ENCODE measurements around the gene TSPAN33. TPM values are rescaled to one million over a fixed set of nuclear protein-coding genes. Genes with fewer than 3 reads are reported as not detected.
"Not testable (repeated sequence)": the region's sequence is repeated elsewhere in the genome, so short reads cannot be mapped to it uniquely, and the experiment has no call there.

TSPAN33 gene
- total and polyA plus RNA-seq, 9 of the 15 experiments (the other 6 are each of a cell fraction or from before 2014, with no cell fraction given) = 0.03 to 1.5 (median 0.23) TPM; not detected in 2

DNA sequence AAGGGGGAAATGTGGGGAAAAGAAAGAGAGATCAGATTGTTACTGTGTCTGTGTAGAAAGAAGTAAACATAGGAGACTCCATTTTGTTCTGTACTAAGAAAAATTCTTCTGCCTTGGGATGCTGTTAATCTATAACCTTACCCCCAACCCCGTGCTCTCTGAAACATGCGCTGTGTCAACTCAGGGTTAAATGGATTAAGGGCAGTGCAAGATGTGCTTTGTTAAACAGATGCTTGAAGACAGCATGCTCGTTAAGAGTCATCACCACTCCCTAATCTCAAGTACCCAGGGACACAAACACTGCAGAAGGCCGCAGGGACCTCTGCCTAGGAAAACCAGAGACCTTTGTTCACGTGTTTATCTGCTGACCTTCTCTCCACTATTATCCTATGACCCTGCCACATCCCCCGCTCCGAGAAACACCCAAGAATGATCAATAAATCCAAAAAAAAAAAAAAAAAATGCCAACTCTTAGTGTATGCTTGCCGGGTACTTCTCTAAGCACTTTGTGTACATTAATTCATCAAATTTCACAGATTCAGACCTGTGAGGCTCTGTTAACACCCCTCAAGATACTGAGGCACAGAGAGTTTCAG, 72.4 kb downstream of the TSPAN33 start:
- H2AFZ ChIP-seq (ENCODE audit: low read depth, low read length); BruUV-seq (replicated peaks); FAIRE-seq; H3K9me1 ChIP-seq (ENCODE audit: control insufficient read depth, insufficient read depth, low read length); DNase-seq (ENCODE audit: extremely low read depth in 1 of 4, low spot score in 3 of 4); H4K20me1 ChIP-seq (replicated peaks; ENCODE audit: control insufficient read depth, insufficient read depth, low read length); H3K4me2 ChIP-seq (ENCODE audit: insufficient read depth, low read length); H3K36me3 ChIP-seq (ENCODE audit: control insufficient read depth, insufficient read depth, low read length); H3K27ac ChIP-seq (ENCODE audit: extremely low read depth, low read depth, low read length); H3K4me1 ChIP-seq (replicated peaks in 1 of 2; ENCODE audit: control insufficient read depth in 2 of 2, insufficient read depth in 2 of 2, low read length in 2 of 2); H3K9ac ChIP-seq (ENCODE audit: insufficient read depth in 1 of 2, low read depth in 2 of 2, low read length in 2 of 2); H3K9me3 ChIP-seq (replicated peaks; ENCODE audit: control insufficient read depth, insufficient read depth, low read depth, low read length); ATAC-seq; H3K79me2 ChIP-seq (ENCODE audit: control insufficient read depth, insufficient read depth, low read length); H3K4me3 ChIP-seq: not testable (repeated sequence)
- in situ Hi-C loops (cut with MboI) (loop anchor here (5.0 kb wide), 2 partner anchors 80 to 425 kb away; no protein-coding TSS in a partner anchor), intact Hi-C loops (cut with micrococcal nuclease) (loop anchor here (5.0 kb wide), 1 partner anchor 795 kb away; no protein-coding TSS in a partner anchor)
- H3K27me3 ChIP-seq (ENCODE audit: control insufficient read depth in 2 of 2, insufficient read depth in 2 of 2, low read length in 2 of 2) = peaks cover 19 to 37% of the 10 kb centered on the region in 2 experiments; a peak in 4 of 5 replicates
- ChIA-PET POLR2A (interaction anchor here (0.9 kb wide), 1 partner anchor 37 kb away, joined by 5 read pairs; no protein-coding TSS in a partner anchor), CTCF (ENCODE audit: low intra/inter-chr PET ratio) (interaction anchor here (0.6 to 3.0 kb wide), 5 partner anchors 54 to 1511 kb away, joined by 3 to 57 read pairs (median 5); no protein-coding TSS in a partner anchor)
- TF ChIP-seq CBFA2T2 (conservative IDR thresholded peaks at IDR 0.05) (peak; percentile 23; the same call in 1 of the 2 replicates), CBFA2T3 (IDR thresholded peaks at IDR 0.05) (peak; percentile 44)
- 4% methylated on average over 7 of the region's 8 CpGs for WGBS (ENCODE audit: insufficient coverage, low coverage, missing lambda C conversion rate)

DNA sequence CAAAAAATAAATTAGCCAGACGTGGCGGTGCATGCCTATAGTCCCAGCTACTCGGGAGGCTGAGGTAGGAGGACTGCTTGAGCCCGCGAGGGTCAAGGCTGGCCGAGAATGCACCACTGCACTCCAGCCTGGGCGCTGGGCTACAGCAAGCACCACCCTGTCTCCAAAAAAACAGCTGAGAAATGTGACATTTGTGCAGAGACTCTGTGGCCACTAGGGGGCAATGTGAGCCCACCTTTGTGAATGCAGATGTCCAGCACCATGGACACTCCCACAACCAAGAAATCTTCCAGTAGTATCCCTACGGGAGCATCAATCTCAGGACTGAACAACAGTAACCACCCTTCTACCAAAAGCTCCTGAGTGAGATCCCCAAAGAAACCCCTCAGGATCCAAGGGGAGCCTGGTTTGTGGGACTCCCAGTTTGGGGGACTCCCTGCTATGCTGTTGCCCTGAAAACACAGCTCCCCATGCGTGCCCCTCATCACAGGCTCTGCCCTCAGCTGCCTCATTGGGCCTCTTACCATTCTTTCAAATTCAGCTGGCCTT, 74.1 kb downstream of the TSPAN33 start:
- ChIA-PET CTCF (ENCODE audit: low intra/inter-chr PET ratio) (interaction anchor here (0.5 to 3.0 kb wide), 17 partner anchors 51 to 1613 kb away, joined by 3 to 57 read pairs (median 3); no protein-coding TSS in a partner anchor), POLR2A (interaction anchor here (0.6 to 1.3 kb wide), 6 partner anchors 11 to 269 kb away, joined by 3 to 5 read pairs (median 4); no protein-coding TSS in a partner anchor)
- WGBS (ENCODE audit: insufficient coverage, low coverage, missing lambda C conversion rate) = 6% methylated on average over 9 of the region's 9 CpGs
- ATAC-seq (peak; percentile 96), DNase-seq (ENCODE audit: extremely low read depth in 1 of 4, low spot score in 3 of 4) (peak; percentile 85 to 93 (median 88)), FAIRE-seq (peak; percentile 99)
- in situ Hi-C loops (cut with MboI) = loop anchor here (5.0 kb wide), 2 partner anchors 79 to 424 kb away; no protein-coding TSS in a partner anchor
- Histone ChIP-seq H3K4me3 (no peak overlapping the region), H4K20me1 (replicated peaks; ENCODE audit: control insufficient read depth, insufficient read depth, low read length) (no peaks in the 10 kb centered on the region), H3K79me2 (ENCODE audit: control insufficient read depth, insufficient read depth, low read length) (no peaks in the 10 kb centered on the region), H3K9me3 (replicated peaks; ENCODE audit: control insufficient read depth, insufficient read depth, low read depth, low read length) (no peaks in the 10 kb centered on the region), H3K27ac (ENCODE audit: extremely low read depth, low read depth, low read length) (no peak overlapping the region), H3K27me3 (ENCODE audit: control insufficient read depth in 2 of 2, insufficient read depth in 2 of 2, low read length in 2 of 2) (peaks cover 8 to 27% of the 10 kb centered on the region in 2 experiments; a peak in 2 of 5 replicates), H3K9ac (ENCODE audit: insufficient read depth in 1 of 2, low read depth in 2 of 2, low read length in 2 of 2) (peak overlapping the region in 1 of 2 experiments; percentile 24; a peak in 1 of 4 replicates), H3K4me2 (ENCODE audit: insufficient read depth, low read length) (no peak overlapping the region), H2AFZ (ENCODE audit: low read depth, low read length) (0 out of 2 replicates have a peak overlapping the region, but pooled peaks have one; percentile 19), H3K36me3 (ENCODE audit: control insufficient read depth, insufficient read depth, low read length) (no peaks in the 10 kb centered on the region), H3K9me1 (ENCODE audit: control insufficient read depth, insufficient read depth, low read length) (no peaks in the 10 kb centered on the region), H3K4me1 (replicated peaks in 1 of 2; ENCODE audit: control insufficient read depth in 2 of 2, insufficient read depth in 2 of 2, low read length in 2 of 2) (peaks cover 0 to 3% of the 10 kb centered on the region in 2 experiments; a peak in 1 of 5 replicates)
- BruUV-seq (replicated peaks) = no TSS peak
- intact Hi-C loops (cut with micrococcal nuclease) = loop anchor here (1.0 to 5.0 kb wide), 6 partner anchors 53 to 794 kb away; no protein-coding TSS in a partner anchor
- TF ChIP-seq RB1 (IDR thresholded peaks at IDR 0.05; ENCODE audit: low read depth) = peak; percentile 60; the same call in 1 of the 2 replicates
- TF ChIP-seq MCM3 (IDR thresholded peaks at IDR 0.05) = no peak
- TF ChIP-seq ZKSCAN3 (CRISPR knock-in tag; IDR thresholded peaks at IDR 0.05) = no peak
- TF ChIP-seq ARID2 (IDR thresholded peaks at IDR 0.05) = peak; percentile 90
- no peak for TF ChIP-seq NCOA6 (IDR thresholded peaks at IDR 0.05)
- TF ChIP-seq ZNF507 (tag; conservative IDR thresholded peaks at IDR 0.05) = no peak
- TF ChIP-seq TARDBP (IDR thresholded peaks at IDR 0.05) = peak; percentile 71; the same call in 1 of the 2 replicates
- TF ChIP-seq BHLHE40 (IDR thresholded peaks at IDR 0.05; ENCODE audit: low read length) = peak; percentile 26; the same call in 1 of the 2 replicates
- no peak for TF ChIP-seq RFX1 (IDR thresholded peaks at IDR 0.05)

Data from K562 (cell line).